Sigmoid colon (tissue), 4 donors: ENCODE measurements around the gene ADRA2B.
"Not testable (repeated sequence)": the region's sequence is repeated elsewhere in the genome, so short reads cannot be mapped to it uniquely, and the experiment has no call there.

Experiments used
- CTCF ChIP-seq, 4 experiments: fragments of 450-650 bp in 3 of 4; fragments of 200-600 bp in 1 of 4; IDR thresholded peaks; one replicate each; pipeline ENCODE4 v1.5.1; 2016 to 2019; ENCODE audit warnings: antibody characterized with exemption in 4 of 4, mild to moderate bottlenecking in 3 of 4, moderate library complexity in 2 of 4
- EP300 ChIP-seq, 4 donors: sonication (generic); formaldehyde crosslinking; IDR thresholded peaks; one replicate each; pipeline ENCODE4 v1.6.1; 2017; ENCODE audit warnings: antibody characterized with exemption in 4 of 4

DNA sequence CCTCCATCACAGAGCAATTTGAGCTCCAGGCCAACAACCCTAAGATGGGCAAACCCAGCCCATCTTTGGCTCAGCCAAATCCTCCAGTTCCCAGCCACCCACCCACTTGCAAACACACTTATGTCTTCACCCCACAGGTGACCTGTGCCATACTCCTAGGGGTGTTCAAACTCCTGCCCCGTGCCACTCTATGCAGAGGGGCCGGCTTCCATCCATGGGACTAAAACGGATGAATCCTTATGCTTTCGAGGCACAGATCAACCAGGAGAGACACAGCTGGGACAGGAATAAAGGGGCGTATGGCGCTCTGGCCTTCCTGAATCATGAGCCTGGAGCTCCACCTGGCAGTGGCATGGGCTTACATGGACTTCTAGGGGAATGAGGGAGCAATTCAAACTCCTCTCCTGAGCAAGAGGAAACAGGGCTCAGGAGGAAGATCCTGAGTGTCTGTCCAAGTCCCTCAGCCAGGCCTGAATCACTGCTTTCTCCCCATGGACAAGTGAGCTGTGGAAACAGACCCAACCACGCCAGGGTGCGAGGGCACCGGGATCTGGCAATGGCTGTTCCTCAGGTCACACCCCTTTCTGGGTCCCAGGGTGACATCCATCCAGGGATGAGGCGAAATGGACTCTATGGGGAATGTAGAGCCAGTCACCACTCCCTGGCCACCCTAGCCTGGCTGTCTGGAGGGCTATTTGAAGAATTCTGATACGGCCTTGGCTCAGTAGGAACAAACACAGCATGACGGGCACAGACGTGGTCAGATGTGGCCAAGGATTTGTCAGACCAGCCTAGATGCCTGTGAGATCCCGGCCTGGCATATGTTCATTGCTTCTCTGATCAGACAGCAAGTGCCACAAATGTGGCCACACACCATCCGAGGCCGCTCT lies 45.0 kb downstream of the ADRA2B start:
- TF ChIP-seq CTCF, EP300 (IDR thresholded peaks at IDR 0.05): not testable (repeated sequence)
